T-helper 1 cell treated with Interleukin-12 subunit alpha and Interleukin-12 subunit beta and Interleukin-4 antibody, amounts not matched to agents 30 μg/mL and 1 μg/mL, for 36 hours (primary cell): ENCODE data around the gene SNF8.
"Not testable (repeated sequence)": the region's sequence is repeated elsewhere in the genome, so short reads cannot be mapped to it uniquely, and the experiment has no call there.

Experiments
- H3K27ac Mint-ChIP-seq: one replicate; pipeline ENCODE4 v1.8.0; 2021; ENCODE audit warnings: mild to moderate bottlenecking, mixed read lengths
- H3K27me3 Mint-ChIP-seq: one replicate; pipeline ENCODE4 v1.8.0; 2021; ENCODE audit warnings: low read depth, mixed read lengths
- H3K36me3 Mint-ChIP-seq: one replicate; pipeline ENCODE4 v1.8.0; 2021; ENCODE audit warnings: low read depth, mixed read lengths
- H3K4me1 Mint-ChIP-seq: one replicate; pipeline ENCODE4 v1.8.0; 2021; ENCODE audit warnings: low read depth, mixed read lengths
- H3K4me3 Mint-ChIP-seq: one replicate; pipeline ENCODE4 v1.8.0; 2021; ENCODE audit warnings: mild to moderate bottlenecking, moderate library complexity, mixed read lengths
- H3K9me3 Mint-ChIP-seq: one replicate; pipeline ENCODE4 v1.8.0; 2021; ENCODE audit warnings: mixed read lengths

Gene SNF8

GRCh38 chr17:48960834-48961515, 16.3 kb upstream of the SNF8 start:
- H3K27me3 Mint-ChIP-seq: peaks cover 24% of the 10 kb centered on the region
- H3K27ac Mint-ChIP-seq: no peak overlapping the region
- H3K9me3 Mint-ChIP-seq: no peaks in the 10 kb centered on the region
- H3K4me3 Mint-ChIP-seq: no peak overlapping the region
- H3K36me3 Mint-ChIP-seq: no peaks in the 10 kb centered on the region
- no peaks in the 10 kb centered on the region for H3K4me1 Mint-ChIP-seq

GRCh38 chr17:48954300-48954755, 9.7 kb upstream of the SNF8 start:
- Mint-ChIP-seq H3K27ac (no peak overlapping the region), H3K27me3 (peaks cover 8% of the 10 kb centered on the region)

GRCh38 chr17:48952904-48953303, 8.3 kb upstream of the SNF8 start:
- Mint-ChIP-seq H3K36me3 (no peaks in the 10 kb centered on the region), H3K9me3 (no peaks in the 10 kb centered on the region), H3K27ac (no peak overlapping the region), H3K27me3 (peaks cover 3% of the 10 kb centered on the region), H3K4me1 (peaks cover 4% of the 10 kb centered on the region), H3K4me3 (no peak overlapping the region)

More at GRCh38 chr17:48954300-48954755, 9.7 kb upstream of the SNF8 start:
- Mint-ChIP-seq H3K36me3 (no peaks in the 10 kb centered on the region), H3K4me3 (no peak overlapping the region), H3K4me1 (peaks cover 4% of the 10 kb centered on the region), H3K9me3 (no peaks in the 10 kb centered on the region)

- H3K36me3 Mint-ChIP-seq: no peaks in the 10 kb centered on the region
- H3K27ac Mint-ChIP-seq: no peak overlapping the region
- no peaks in the 10 kb centered on the region for H3K9me3 Mint-ChIP-seq
These were observed 6.9 kb upstream of the SNF8 start for GRCh38 chr17:48951572-48951971.

GRCh38 chr17:48945261-48945651, 614 bp upstream of the SNF8 start:
- H3K36me3 Mint-ChIP-seq, H3K9me3 Mint-ChIP-seq, H3K27me3 Mint-ChIP-seq: not testable (repeated sequence)
- Mint-ChIP-seq H3K4me3 (peak overlapping the region; percentile 100), H3K4me1 (peaks cover 12% of the 10 kb centered on the region), H3K27ac (peak overlapping the region; percentile 92)

More at GRCh38 chr17:48951572-48951971, 6.9 kb upstream of the SNF8 start:
- peaks cover 4% of the 10 kb centered on the region for H3K4me1 Mint-ChIP-seq
- peaks cover 3% of the 10 kb centered on the region for H3K27me3 Mint-ChIP-seq
- no peak overlapping the region for H3K4me3 Mint-ChIP-seq

GRCh38 chr17:48933035-48933434, 11.6 kb downstream of the SNF8 start:
- H3K4me3 Mint-ChIP-seq: no peak overlapping the region
- no peaks in the 10 kb centered on the region for H3K9me3 Mint-ChIP-seq
- H3K27ac Mint-ChIP-seq: no peak overlapping the region
- peaks cover 55% of the 10 kb centered on the region for H3K36me3 Mint-ChIP-seq
- H3K27me3 Mint-ChIP-seq: no peaks in the 10 kb centered on the region
- H3K4me1 Mint-ChIP-seq: peaks cover 2% of the 10 kb centered on the region

- H3K4me3 Mint-ChIP-seq: no peak overlapping the region
- H3K27ac Mint-ChIP-seq: no peak overlapping the region
- no peaks in the 10 kb centered on the region for H3K27me3 Mint-ChIP-seq
- H3K36me3 Mint-ChIP-seq: peaks cover 63% of the 10 kb centered on the region
- H3K4me1 Mint-ChIP-seq: peaks cover 5% of the 10 kb centered on the region
- no peaks in the 10 kb centered on the region for H3K9me3 Mint-ChIP-seq
These were observed 14.2 kb downstream of the SNF8 start for GRCh38 chr17:48930435-48930873.

- H3K27me3 Mint-ChIP-seq: no peaks in the 10 kb centered on the region
- H3K36me3 Mint-ChIP-seq: peaks cover 64% of the 10 kb centered on the region
- no peaks in the 10 kb centered on the region for H3K9me3 Mint-ChIP-seq
- peaks cover 6% of the 10 kb centered on the region for H3K4me1 Mint-ChIP-seq
- no peak overlapping the region for H3K27ac Mint-ChIP-seq
- H3K4me3 Mint-ChIP-seq: no peak overlapping the region
These were observed 14.9 kb downstream of the SNF8 start for GRCh38 chr17:48929812-48930165.

GRCh38 chr17:48928876-48929811, 15.5 kb downstream of the SNF8 start:
- no peak overlapping the region for H3K4me3 Mint-ChIP-seq
- no peaks in the 10 kb centered on the region for H3K9me3 Mint-ChIP-seq
- H3K36me3 Mint-ChIP-seq: peaks cover 61% of the 10 kb centered on the region
- H3K4me1 Mint-ChIP-seq: peaks cover 6% of the 10 kb centered on the region
- peak overlapping the region; percentile 80 for H3K27ac Mint-ChIP-seq
- H3K27me3 Mint-ChIP-seq: no peaks in the 10 kb centered on the region

GRCh38 chr17:48927978-48928745, 16.5 kb downstream of the SNF8 start:
- Mint-ChIP-seq H3K9me3 (no peaks in the 10 kb centered on the region), H3K27me3 (no peaks in the 10 kb centered on the region), H3K27ac (peak overlapping the region; percentile 65), H3K4me3 (no peak overlapping the region), H3K36me3 (peaks cover 54% of the 10 kb centered on the region), H3K4me1 (peaks cover 6% of the 10 kb centered on the region)

- Mint-ChIP-seq H3K36me3 (peaks cover 54% of the 10 kb centered on the region), H3K4me1 (peaks cover 3% of the 10 kb centered on the region), H3K4me3 (no peak overlapping the region), H3K9me3 (no peaks in the 10 kb centered on the region), H3K27ac (no peak overlapping the region), H3K27me3 (no peaks in the 10 kb centered on the region)
These were observed 18.7 kb downstream of the SNF8 start for GRCh38 chr17:48925991-48926342.

GRCh38 chr17:48925251-48925990, 19.2 kb downstream of the SNF8 start:
- Mint-ChIP-seq H3K27me3 (no peaks in the 10 kb centered on the region), H3K4me3 (no peak overlapping the region), H3K4me1 (peaks cover 3% of the 10 kb centered on the region), H3K27ac (peak overlapping the region; percentile 19), H3K9me3 (no peaks in the 10 kb centered on the region), H3K36me3 (peaks cover 54% of the 10 kb centered on the region)

- H3K4me3 Mint-ChIP-seq: peak overlapping the region; percentile 88
- H3K27ac Mint-ChIP-seq: peak overlapping the region; percentile 99
- H3K9me3 Mint-ChIP-seq: no peaks in the 10 kb centered on the region
- no peaks in the 10 kb centered on the region for H3K27me3 Mint-ChIP-seq
- peaks cover 53% of the 10 kb centered on the region for H3K36me3 Mint-ChIP-seq
- peaks cover 48% of the 10 kb centered on the region for H3K4me1 Mint-ChIP-seq
These were observed 29.0 kb downstream of the SNF8 start for GRCh38 chr17:48915459-48916282.
